ENCODE results near the gene MYOM3.

- TF ChIP-seq CTCF (conservative IDR thresholded peaks at IDR 0.05; ENCODE audit: low read depth, low read length) (no peak), EZH2 (IDR thresholded peaks at IDR 0.05; ENCODE audit: borderline replicate concordance, low read depth, low read length, poor library complexity, severe bottlenecking) (no peak)
Observed at GRCh38 chr1:24018611-24019580, 93.0 kb downstream of the MYOM3 start.

Data from A673 (cell line).